Peyer's patch (tissue), 4 donors: ENCODE measurements around the gene PLXNA4. TPM values are rescaled to one million over a fixed set of nuclear protein-coding genes. Genes with fewer than 3 reads are reported as not detected.

ENCODE experiments used
- DNase-seq, 3 donors: peaks; one replicate each; pipeline ENCODE4 v3.0.0-alpha.2; 2017 to 2019
- H3K27ac ChIP-seq, 4 donors: fragments of 200-600 bp; sonication (generic); one replicate each; pipeline ENCODE4 v1.5.1; 2016 to 2019
- H3K27me3 ChIP-seq, 2 donors: fragments of 200-600 bp; sonication (generic); one replicate each; pipeline ENCODE4 v1.5.1; 2019
- H3K36me3 ChIP-seq, 3 donors: fragments of 200-600 bp; sonication (generic); one replicate each; pipeline ENCODE4 v1.5.1; 2016 to 2019
- H3K4me1 ChIP-seq, 4 donors: fragments of 200-600 bp; sonication (generic); one replicate each; pipeline ENCODE4 v1.5.1; 2016 to 2019
- H3K4me3 ChIP-seq, 4 donors: fragments of 200-600 bp; sonication (generic); 1 replicate in 3 of 4; 2 replicates in 1 of 4; pipeline ENCODE4 v1.5.1; 2016 to 2019; ENCODE audit warnings: mild to moderate bottlenecking in 1 of 4
- H3K9me3 ChIP-seq, 4 donors: fragments of 200-600 bp; sonication (generic); one replicate each; pipeline ENCODE4 v1.5.1; 2016 to 2019; ENCODE audit warnings: mild to moderate bottlenecking in 1 of 4
- CTCF ChIP-seq, 6 experiments: fragments of 450-650 bp in 4 of 6; fragments of 200-600 bp in 2 of 6; sonication (generic) in 1 of 6; IDR thresholded peaks; one replicate each; pipeline ENCODE4 v1.5.1; 2017 to 2019; ENCODE audit warnings: antibody characterized with exemption in 6 of 6, mild to moderate bottlenecking in 3 of 6, moderate library complexity in 1 of 6
- POLR2A ChIP-seq, 2 donors: fragments of 450-650 bp; IDR thresholded peaks; one replicate each; pipeline ENCODE4 v1.5.1; 2017; ENCODE audit warnings: antibody characterized with exemption in 2 of 2, mild to moderate bottlenecking in 2 of 2, moderate library complexity in 2 of 2
- total RNA-seq, 4 donors: library from RNA; depleted of rRNA; stranded (reverse); fragments of >200 nt; gene quantifications; one replicate each; pipeline ENCODE4 v1.1.0, GENCODE V29; 2016

The PLXNA4 gene
- total RNA-seq, 4 donors from 2014 or later: 1.4 to 3.8 (median 3.0) TPM

- Histone ChIP-seq H3K4me1 (no peaks in the 10 kb centered on the region), H3K27ac (no peak overlapping the region), H3K36me3 (no peaks in the 10 kb centered on the region), H3K4me3 (no peak overlapping the region), H3K27me3 (no peaks in the 10 kb centered on the region), H3K9me3 (no peaks in the 10 kb centered on the region)
- no peak for TF ChIP-seq CTCF (IDR thresholded peaks at IDR 0.05)
- no peak for TF ChIP-seq POLR2A (IDR thresholded peaks at IDR 0.05)
- DNase-seq: no peak
These were observed 459.1 kb downstream of the PLXNA4 start for GRCh38 chr7:132117181-132117580.

GRCh38 chr7:132116369-132116768, 459.9 kb downstream of the PLXNA4 start:
- Histone ChIP-seq H3K4me3 (no peak overlapping the region), H3K9me3 (no peaks in the 10 kb centered on the region), H3K27me3 (no peaks in the 10 kb centered on the region), H3K4me1 (no peaks in the 10 kb centered on the region), H3K36me3 (no peaks in the 10 kb centered on the region), H3K27ac (no peak overlapping the region)
- TF ChIP-seq CTCF (IDR thresholded peaks at IDR 0.05) (no peak), POLR2A (IDR thresholded peaks at IDR 0.05) (no peak)
- no peak for DNase-seq

- Histone ChIP-seq H3K4me1 (no peaks in the 10 kb centered on the region), H3K4me3 (no peak overlapping the region), H3K27ac (no peak overlapping the region), H3K36me3 (no peaks in the 10 kb centered on the region), H3K27me3 (no peaks in the 10 kb centered on the region), H3K9me3 (no peaks in the 10 kb centered on the region)
- TF ChIP-seq CTCF (IDR thresholded peaks at IDR 0.05): no peak
- no peak for TF ChIP-seq POLR2A (IDR thresholded peaks at IDR 0.05)
- no peak for DNase-seq
These were observed 460.5 kb downstream of the PLXNA4 start for GRCh38 chr7:132115758-132116157.

- no peak overlapping the region for H3K27ac ChIP-seq
- no peak overlapping the region for H3K4me3 ChIP-seq
- TF ChIP-seq CTCF (IDR thresholded peaks at IDR 0.05): no peak
- TF ChIP-seq POLR2A (IDR thresholded peaks at IDR 0.05): no peak
- H3K27me3 ChIP-seq: no peaks in the 10 kb centered on the region
- no peaks in the 10 kb centered on the region for H3K4me1 ChIP-seq
- no peaks in the 10 kb centered on the region for H3K9me3 ChIP-seq
- H3K36me3 ChIP-seq: no peaks in the 10 kb centered on the region
- DNase-seq: no peak
These were observed 461.2 kb downstream of the PLXNA4 start for GRCh38 chr7:132115028-132115427.

- Histone ChIP-seq H3K36me3 (no peaks in the 10 kb centered on the region), H3K9me3 (no peaks in the 10 kb centered on the region), H3K4me1 (no peaks in the 10 kb centered on the region), H3K27me3 (no peaks in the 10 kb centered on the region), H3K4me3 (no peak overlapping the region), H3K27ac (no peak overlapping the region)
- DNase-seq: no peak
- TF ChIP-seq POLR2A (IDR thresholded peaks at IDR 0.05): no peak
- no peak for TF ChIP-seq CTCF (IDR thresholded peaks at IDR 0.05)
These were observed 461.9 kb downstream of the PLXNA4 start for GRCh38 chr7:132114411-132114810.
